ENCODE results near the gene C19orf18. TPM values are rescaled to one million over a fixed set of nuclear protein-coding genes. Genes with fewer than 3 reads are reported as not detected.
A peak's percentile ranks its signal among the peaks of the same experiment; 100 is the strongest.

C19orf18 gene
- polyA plus RNA-seq, 2 of the 4 experiments (the other 2 are of a cell fraction), result 0.13 TPM; not detected in 1

DNA sequence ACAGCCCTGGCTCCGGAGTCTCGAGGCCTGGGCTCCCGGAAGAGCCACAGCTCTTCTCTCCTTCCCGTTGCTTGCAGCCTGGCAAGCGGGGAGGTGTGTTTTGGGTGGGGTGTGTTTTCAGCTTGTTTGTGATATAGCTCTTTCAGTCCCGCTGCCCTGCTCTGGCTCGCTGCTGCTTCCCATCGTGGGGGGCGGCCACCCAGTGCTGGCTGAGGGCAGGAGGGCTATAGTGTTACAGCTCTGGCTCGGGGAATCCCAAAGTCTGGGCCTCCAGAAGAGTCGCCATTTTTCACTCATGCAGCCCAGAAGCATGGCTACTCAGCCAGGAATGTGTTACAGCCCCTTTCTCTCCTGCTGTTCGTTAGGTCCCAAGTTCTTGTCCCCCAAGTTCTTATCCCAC, 24.6 kb downstream of the C19orf18 start:
- ChIA-PET CTCF (interaction anchor here (0.6 kb wide), 2 partner anchors 275 to 1041 kb away, joined by 3 to 4 read pairs; no protein-coding TSS in a partner anchor), POLR2A (no interaction called here)
- no peaks in the 10 kb centered on the region for H3K4me1 ChIP-seq
- peaks cover 97% of the 10 kb centered on the region for H3K9me3 ChIP-seq
- no peak for DNase-seq (ENCODE audit: low read depth in 1 of 2, low spot score in 1 of 2)
- ATAC-seq, result no peak
- no peak for FAIRE-seq
- H3K27ac ChIP-seq, result no peak overlapping the region
- TF ChIP-seq POLR2A (IDR thresholded peaks at IDR 0.05; ENCODE audit: low read length), result no peak
- no peak for TF ChIP-seq EHF (CRISPR knock-in tag; IDR thresholded peaks at IDR 0.05)
- TF ChIP-seq NPAS2 (CRISPR knock-in tag; IDR thresholded peaks at IDR 0.05; ENCODE audit: borderline replicate concordance), result no peak
- TF ChIP-seq CBX2 (IDR thresholded peaks at IDR 0.05; ENCODE audit: borderline replicate concordance, low read depth), result no peak
- TF ChIP-seq USF2 (IDR thresholded peaks at IDR 0.05), result no peak
- no peak for TF ChIP-seq JUN (IDR thresholded peaks at IDR 0.05)
- no peak for TF ChIP-seq ZSCAN20 (CRISPR knock-in tag; IDR thresholded peaks at IDR 0.05)
- TF ChIP-seq HOXB5 (CRISPR knock-in tag; IDR thresholded peaks at IDR 0.05), result no peak
- TF ChIP-seq FOXS1 (CRISPR knock-in tag; IDR thresholded peaks at IDR 0.05), result no peak
- TF ChIP-seq HEYL (CRISPR knock-in tag; IDR thresholded peaks at IDR 0.05), result no peak
- TF ChIP-seq EHMT2 (IDR thresholded peaks at IDR 0.05; ENCODE audit: low read depth), result no peak
- TF ChIP-seq BCL3 (IDR thresholded peaks at IDR 0.05), result no peak
- no peak for TF ChIP-seq FOSB (CRISPR knock-in tag; IDR thresholded peaks at IDR 0.05)
- no peak overlapping the region for H3K4me3 ChIP-seq
- no peak overlapping the region for H3K4me2 ChIP-seq
- WGBS (ENCODE audit: missing lambda C conversion rate), result 41% methylated on average over 12 of the region's 12 CpGs

DNA sequence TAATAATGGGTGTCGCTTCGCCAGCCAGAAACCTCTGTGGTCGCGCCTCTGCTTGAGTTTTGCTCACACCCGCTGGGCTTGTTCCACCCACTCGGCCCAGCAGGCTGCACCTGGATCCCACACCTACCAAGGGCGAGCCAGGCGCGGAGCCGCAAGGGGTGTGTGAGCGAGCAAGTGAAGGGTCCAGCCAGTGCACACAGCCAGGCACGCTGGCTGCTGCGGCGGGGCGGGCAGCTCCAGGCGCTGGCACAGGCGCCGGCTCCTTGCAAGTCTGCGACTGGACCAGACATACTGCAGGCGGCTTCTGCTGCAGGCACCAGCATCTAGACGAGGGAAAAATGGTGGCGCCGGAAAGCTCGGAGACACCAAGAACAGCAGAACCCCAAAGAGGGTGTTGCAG, 25.0 kb downstream of the C19orf18 start:
- TF ChIP-seq TP53 (CRISPR knock-in tag; IDR thresholded peaks at IDR 0.05), result no peak
- TF ChIP-seq HOXA7 (CRISPR knock-in tag; IDR thresholded peaks at IDR 0.05), result no peak
- TF ChIP-seq ZC3H11A (IDR thresholded peaks at IDR 0.05), result no peak
- TF ChIP-seq ZNF302 (CRISPR knock-in tag; IDR thresholded peaks at IDR 0.05), result no peak
- no peak for TF ChIP-seq MAZ (IDR thresholded peaks at IDR 0.05; ENCODE audit: borderline replicate concordance, low read depth, low read length)
- no peak for TF ChIP-seq HOXB5 (CRISPR knock-in tag; IDR thresholded peaks at IDR 0.05)
- TF ChIP-seq, protein P1, sequence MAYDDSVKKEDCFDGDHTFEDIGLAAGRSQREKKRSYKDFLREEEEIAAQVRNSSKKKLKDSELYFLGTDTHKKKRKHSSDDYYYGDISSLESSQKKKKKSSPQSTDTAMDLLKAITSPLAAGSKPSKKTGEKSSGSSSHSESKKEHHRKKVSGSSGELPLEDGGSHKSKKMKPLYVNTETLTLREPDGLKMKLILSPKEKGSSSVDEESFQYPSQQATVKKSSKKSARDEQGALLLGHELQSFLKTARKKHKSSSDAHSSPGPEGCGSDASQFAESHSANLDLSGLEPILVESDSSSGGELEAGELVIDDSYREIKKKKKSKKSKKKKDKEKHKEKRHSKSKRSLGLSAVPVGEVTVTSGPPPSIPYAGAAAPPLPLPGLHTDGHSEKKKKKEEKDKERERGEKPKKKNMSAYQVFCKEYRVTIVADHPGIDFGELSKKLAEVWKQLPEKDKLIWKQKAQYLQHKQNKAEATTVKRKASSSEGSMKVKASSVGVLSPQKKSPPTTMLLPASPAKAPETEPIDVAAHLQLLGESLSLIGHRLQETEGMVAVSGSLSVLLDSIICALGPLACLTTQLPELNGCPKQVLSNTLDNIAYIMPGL (CRISPR knock-in tag; IDR thresholded peaks at IDR 0.05; ENCODE audit: borderline replicate concordance), result no peak
- ChIA-PET CTCF (interaction anchor here (0.6 kb wide), 2 partner anchors 274 to 1041 kb away, joined by 3 to 4 read pairs; no protein-coding TSS in a partner anchor), POLR2A (no interaction called here)
- DNase-seq (ENCODE audit: low read depth in 1 of 2, low spot score in 1 of 2) (no peak), FAIRE-seq (no peak), ATAC-seq (no peak)
- Histone ChIP-seq H3K9me3 (peaks cover 97% of the 10 kb centered on the region), H3K4me3 (no peak overlapping the region), H3K27ac (no peak overlapping the region), H3K4me1 (no peaks in the 10 kb centered on the region), H3K4me2 (no peak overlapping the region)
- 82% methylated on average over 24 of the region's 24 CpGs for WGBS (ENCODE audit: missing lambda C conversion rate)

DNA sequence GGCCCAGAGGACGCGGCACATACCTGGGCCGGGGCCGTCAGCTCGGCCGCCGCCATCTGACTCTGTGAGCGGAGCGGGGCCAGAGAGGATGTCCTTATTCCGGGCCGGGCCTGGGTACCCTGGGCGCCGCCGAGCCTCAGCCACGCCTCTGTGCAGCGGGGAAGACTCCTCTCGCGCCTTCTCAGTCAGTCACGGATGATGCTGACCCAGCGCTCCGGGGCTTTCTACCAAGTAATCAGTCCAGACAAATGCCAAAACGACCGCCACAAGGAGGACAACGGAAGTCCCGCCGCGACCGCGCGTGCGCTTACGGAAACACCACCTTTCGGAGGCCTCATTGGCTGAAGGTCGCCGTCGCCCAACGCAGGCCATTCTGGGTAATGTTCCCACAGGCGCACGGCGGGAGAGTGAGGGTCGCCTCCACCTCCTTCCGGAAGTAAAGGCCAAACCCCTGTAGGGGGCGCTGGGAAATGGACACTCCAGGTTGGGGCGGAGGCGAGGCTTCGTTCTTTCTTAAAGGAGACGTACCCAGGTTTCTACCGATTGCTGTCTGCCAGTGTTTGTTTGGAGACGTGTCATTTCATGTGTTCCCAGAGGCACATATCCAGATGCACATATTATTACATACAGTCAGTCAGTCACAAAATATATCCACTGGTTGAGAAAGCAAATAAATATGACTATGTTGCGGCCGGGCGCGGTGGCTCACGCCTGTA, 26.8 kb downstream of the C19orf18 start, which contains the start of gene ZNF256:
ZNF256 (minus strand) TSS at position 288 of the 716 bp plus-strand sequence; CDS start at position 56, 232 bp downstream.
- Histone ChIP-seq H3K4me1 (no peaks in the 10 kb centered on the region), H3K9me3 (peaks cover 98% of the 10 kb centered on the region), H3K4me2 (peak within 1 kb of the TSS; percentile 62), H3K27ac (peak within 1 kb of the TSS; percentile 44 to 73; a peak in 4 of 6 replicates), H3K4me3 (peak within 1 kb of the TSS; percentile 58)
- DNase-seq (ENCODE audit: low read depth in 1 of 2, low spot score in 1 of 2) (peak; percentile 52 to 93), FAIRE-seq (no peak), ATAC-seq (peak; percentile 77 to 96)
- ChIA-PET POLR2A (interaction anchor here (1.2 kb wide), 1 partner anchor 56 kb away, joined by 3 read pairs; no protein-coding TSS in a partner anchor), CTCF (interaction anchor here (0.6 kb wide), 1 partner anchor 187 kb away, joined by 6 read pairs; no protein-coding TSS in a partner anchor)
- 52% methylated on average over 40 of the region's 54 CpGs for WGBS (ENCODE audit: missing lambda C conversion rate)
- TF ChIP-seq FOXS1 (CRISPR knock-in tag; IDR thresholded peaks at IDR 0.05) (no peak), REST (IDR thresholded peaks at IDR 0.05) (no peak), RFX5 (IDR thresholded peaks at IDR 0.05) (no peak), PHF8 (IDR thresholded peaks at IDR 0.05; ENCODE audit: borderline replicate concordance, low read depth) (peak; percentile 23; the same call in 1 of the 2 replicates), EHMT2 (IDR thresholded peaks at IDR 0.05; ENCODE audit: low read depth) (no peak)
- TF ChIP-seq, protein P2, sequence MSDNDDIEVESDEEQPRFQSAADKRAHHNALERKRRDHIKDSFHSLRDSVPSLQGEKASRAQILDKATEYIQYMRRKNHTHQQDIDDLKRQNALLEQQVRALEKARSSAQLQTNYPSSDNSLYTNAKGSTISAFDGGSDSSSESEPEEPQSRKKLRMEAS (IDR thresholded peaks at IDR 0.05), result peak; percentile 43

Measured in A549 (cell line).